Measurements from ENCODE around the gene RELA.
"Not testable (repeated sequence)": the region's sequence is repeated elsewhere in the genome, so short reads cannot be mapped to it uniquely, and the experiment has no call there.

Gene RELA

GRCh38 chr11:65708451-65708850 is 45.7 kb upstream of the RELA start:
- Histone ChIP-seq H3K36me3 (ENCODE audit: insufficient read depth) (no peaks in the 10 kb centered on the region), H3K4me2 (no peak overlapping the region), H3K79me2 (ENCODE audit: insufficient read depth, low read depth) (no peaks in the 10 kb centered on the region), H3K9ac (no peak overlapping the region), H2AFZ (ENCODE audit: low read depth) (no peak overlapping the region), H3K4me1 (ENCODE audit: low read depth, poor library complexity, severe bottlenecking) (peaks cover 18% of the 10 kb centered on the region), H3K27me3 (ENCODE audit: insufficient read depth, low read depth) (no peaks in the 10 kb centered on the region), H3K4me3 (IDR thresholded peaks at IDR 0.05; ENCODE audit: insufficient read depth, low read depth, low read length) (no peak overlapping the region), H4K20me1 (ENCODE audit: insufficient read depth) (no peaks in the 10 kb centered on the region), H3K27ac (no peak overlapping the region)
- no peak for TF ChIP-seq CTCF (conservative IDR thresholded peaks at IDR 0.05; ENCODE audit: low read depth, low read length)

GRCh38 chr11:65707002-65707401 is 44.3 kb upstream of the RELA start:
- not testable (repeated sequence) for H3K27me3 ChIP-seq (ENCODE audit: insufficient read depth, low read depth); H4K20me1 ChIP-seq (ENCODE audit: insufficient read depth); H3K79me2 ChIP-seq (ENCODE audit: insufficient read depth, low read depth); H3K27ac ChIP-seq; H3K4me3 ChIP-seq (IDR thresholded peaks at IDR 0.05; ENCODE audit: insufficient read depth, low read depth, low read length); H2AFZ ChIP-seq (ENCODE audit: low read depth); H3K9ac ChIP-seq; H3K4me2 ChIP-seq; H3K36me3 ChIP-seq (ENCODE audit: insufficient read depth)
- peaks cover 18% of the 10 kb centered on the region for H3K4me1 ChIP-seq (ENCODE audit: low read depth, poor library complexity, severe bottlenecking)

GRCh38 chr11:65706303-65706763 is 43.6 kb upstream of the RELA start:
- not testable (repeated sequence) for H3K27ac ChIP-seq; H3K36me3 ChIP-seq (ENCODE audit: insufficient read depth); H3K79me2 ChIP-seq (ENCODE audit: insufficient read depth, low read depth); H4K20me1 ChIP-seq (ENCODE audit: insufficient read depth); H3K4me3 ChIP-seq (IDR thresholded peaks at IDR 0.05; ENCODE audit: insufficient read depth, low read depth, low read length); H3K27me3 ChIP-seq (ENCODE audit: insufficient read depth, low read depth); H3K9ac ChIP-seq
- peak overlapping the region; percentile 64 for H3K4me2 ChIP-seq
- TF ChIP-seq CTCF (conservative IDR thresholded peaks at IDR 0.05; ENCODE audit: low read depth, low read length), result peak; percentile 64
- H2AFZ ChIP-seq (ENCODE audit: low read depth), result peak overlapping the region; percentile 69
- H3K4me1 ChIP-seq (ENCODE audit: low read depth, poor library complexity, severe bottlenecking), result peaks cover 18% of the 10 kb centered on the region

- Histone ChIP-seq H3K4me2 (no peak overlapping the region), H3K27ac (no peak overlapping the region), H3K4me1 (ENCODE audit: low read depth, poor library complexity, severe bottlenecking) (peaks cover 9% of the 10 kb centered on the region), H3K36me3 (ENCODE audit: insufficient read depth) (no peaks in the 10 kb centered on the region), H2AFZ (ENCODE audit: low read depth) (no peak overlapping the region), H3K9ac (no peak overlapping the region), H3K27me3 (ENCODE audit: insufficient read depth, low read depth) (0 out of 2 replicates have a peak, but pooled peaks cover 4% of the 10 kb centered on the region), H4K20me1 (ENCODE audit: insufficient read depth) (no peaks in the 10 kb centered on the region), H3K79me2 (ENCODE audit: insufficient read depth, low read depth) (no peaks in the 10 kb centered on the region), H3K4me3 (IDR thresholded peaks at IDR 0.05; ENCODE audit: insufficient read depth, low read depth, low read length) (no peak overlapping the region)
- no peak for TF ChIP-seq CTCF (conservative IDR thresholded peaks at IDR 0.05; ENCODE audit: low read depth, low read length)
These were observed 41.1 kb upstream of the RELA start for GRCh38 chr11:65703846-65704245.

- H3K27ac ChIP-seq, result no peak overlapping the region
- TF ChIP-seq CTCF (conservative IDR thresholded peaks at IDR 0.05; ENCODE audit: low read depth, low read length), result no peak
- H3K4me2 ChIP-seq, result no peak overlapping the region
- no peak overlapping the region for H3K9ac ChIP-seq
- H3K4me3 ChIP-seq (IDR thresholded peaks at IDR 0.05; ENCODE audit: insufficient read depth, low read depth, low read length), result no peak overlapping the region
- H3K27me3 ChIP-seq (ENCODE audit: insufficient read depth, low read depth), result 0 out of 2 replicates have a peak, but pooled peaks cover 4% of the 10 kb centered on the region
- no peaks in the 10 kb centered on the region for H3K79me2 ChIP-seq (ENCODE audit: insufficient read depth, low read depth)
- no peaks in the 10 kb centered on the region for H3K36me3 ChIP-seq (ENCODE audit: insufficient read depth)
- no peak overlapping the region for H2AFZ ChIP-seq (ENCODE audit: low read depth)
- peaks cover 9% of the 10 kb centered on the region for H3K4me1 ChIP-seq (ENCODE audit: low read depth, poor library complexity, severe bottlenecking)
- no peaks in the 10 kb centered on the region for H4K20me1 ChIP-seq (ENCODE audit: insufficient read depth)
These were observed 39.0 kb upstream of the RELA start for GRCh38 chr11:65701686-65702085.

Data from KMS-11 (cell line).